H9 (cell line): ENCODE results near the gene SORBS1. TPM values are rescaled to one million over a fixed set of nuclear protein-coding genes. Genes with fewer than 3 reads are reported as not detected.

Experiments
- DNase-seq: peaks from one replicate; pipeline ENCODE4 v3.0.0-alpha.2; 2017
- H2AFZ ChIP-seq: one replicate; pipeline ENCODE4 v1.6.1; 2013; ENCODE audit warnings: mild to moderate bottlenecking, low read length, control low read depth, moderate library complexity
- H2AK5ac ChIP-seq: 2 replicates; pipeline ENCODE4 v1.6.1; 2013; ENCODE audit warnings: low read length, control low read depth, mixed read lengths; ENCODE audit not compliant: insufficient read length
- H2BK120ac ChIP-seq: one replicate; pipeline ENCODE4 v1.6.1; 2013; ENCODE audit warnings: low read depth, mild to moderate bottlenecking, low read length, control low read depth, inconsistent platforms; ENCODE audit not compliant: poor library complexity, severe bottlenecking
- H2BK12ac ChIP-seq: 2 replicates; pipeline ENCODE4 v1.6.1; 2013; ENCODE audit warnings: low read length, control low read depth, mixed read lengths, low read depth; ENCODE audit not compliant: insufficient read length
- H2BK15ac ChIP-seq: 2 replicates; pipeline ENCODE4 v1.6.1; 2013; ENCODE audit warnings: low read depth, low read length, control low read depth
- H2BK20ac ChIP-seq: one replicate; pipeline ENCODE4 v1.6.1; 2013; ENCODE audit warnings: low read depth, mild to moderate bottlenecking, low read length, control low read depth, inconsistent platforms; ENCODE audit not compliant: poor library complexity, severe bottlenecking
- H2BK5ac ChIP-seq: 2 replicates; pipeline ENCODE4 v1.6.1; 2013; ENCODE audit warnings: low read length, control low read depth, mixed read lengths; ENCODE audit not compliant: insufficient read length
- H3K14ac ChIP-seq: 2 replicates; pipeline ENCODE4 v1.6.1; 2013; ENCODE audit warnings: low read length, control low read depth; ENCODE audit not compliant: insufficient read depth
- H3K18ac ChIP-seq: 2 replicates; pipeline ENCODE4 v1.6.1; 2013; ENCODE audit warnings: low read depth, mild to moderate bottlenecking, mixed read lengths, low read length, control low read depth; ENCODE audit not compliant: insufficient read length
- H3K23ac ChIP-seq: 2 replicates; pipeline ENCODE4 v1.6.1; 2013; ENCODE audit warnings: low read length, control low read depth, mixed read lengths, low read depth; ENCODE audit not compliant: insufficient read length
- H3K23me2 ChIP-seq: 2 replicates; pipeline ENCODE4 v1.6.1; 2013; ENCODE audit warnings: low read depth, mild to moderate bottlenecking, mixed read lengths, low read length, control low read depth; ENCODE audit not compliant: insufficient read length, poor library complexity, severe bottlenecking
- H3K27ac ChIP-seq: 2 replicates; pipeline ENCODE4 v1.5.1; 2013; ENCODE audit warnings: low read length, control low read depth, mixed read lengths, low read depth; ENCODE audit not compliant: insufficient read length
- H3K27me3 ChIP-seq: 2 replicates; pipeline ENCODE4 v1.6.1; 2013; ENCODE audit warnings: low read length, control low read depth, inconsistent platforms; ENCODE audit not compliant: insufficient read depth
- H3K4ac ChIP-seq: 2 replicates; pipeline ENCODE4 v1.6.1; 2013; ENCODE audit warnings: low read depth, mild to moderate bottlenecking, control low read depth, inconsistent platforms, low read length, moderate library complexity
- H3K4me1 ChIP-seq: 2 replicates; pipeline ENCODE4 v1.6.1; 2013; ENCODE audit warnings: low read length, control low read depth, inconsistent platforms; ENCODE audit not compliant: insufficient read depth
- H3K4me2 ChIP-seq: 2 replicates; pipeline ENCODE4 v1.6.1; 2013; ENCODE audit warnings: low read length, control low read depth, mixed read lengths; ENCODE audit not compliant: insufficient read length, insufficient read depth
- H3K56ac ChIP-seq: 2 replicates; pipeline ENCODE4 v1.6.1; 2013; ENCODE audit warnings: low read depth, mild to moderate bottlenecking, mixed read lengths, low read length, control low read depth; ENCODE audit not compliant: insufficient read length
- H3K79me1 ChIP-seq: 2 replicates; pipeline ENCODE4 v1.6.1; 2013; ENCODE audit warnings: low read depth, mild to moderate bottlenecking, moderate library complexity, low read length, control low read depth, inconsistent platforms; ENCODE audit not compliant: insufficient read depth, poor library complexity, severe bottlenecking
- H3K79me2 ChIP-seq: 2 replicates; pipeline ENCODE4 v1.6.1; 2013; ENCODE audit warnings: low read length, control low read depth, inconsistent platforms; ENCODE audit not compliant: insufficient read depth
- H3K9ac ChIP-seq: 2 replicates; pipeline ENCODE4 v1.6.1; 2013; ENCODE audit warnings: low read length, control low read depth, mixed read lengths; ENCODE audit not compliant: insufficient read length; ENCODE audit errors: extremely low read depth
- H3K9me3 ChIP-seq: one replicate; pipeline ENCODE4 v1.6.1; 2013; ENCODE audit warnings: low read depth, low read length, inconsistent platforms; ENCODE audit not compliant: control insufficient read depth
- H3T11ph ChIP-seq: one replicate; pipeline ENCODE4 v1.6.1; 2013; ENCODE audit warnings: mild to moderate bottlenecking, low read length, control low read depth, inconsistent platforms
- H4K20me1 ChIP-seq: one replicate; pipeline ENCODE4 v1.6.1; 2013; ENCODE audit not compliant: control insufficient read depth, insufficient read length, insufficient read depth
- H4K5ac ChIP-seq: 2 replicates; pipeline ENCODE4 v1.6.1; 2013; ENCODE audit warnings: low read depth, mild to moderate bottlenecking, mixed read lengths, low read length, control low read depth; ENCODE audit not compliant: insufficient read length
- H4K8ac ChIP-seq: replicated peaks from 2 replicates; pipeline ENCODE4 v1.6.1; 2013; ENCODE audit warnings: low read length, control low read depth, mixed read lengths, low read depth; ENCODE audit not compliant: insufficient read length
- H4K91ac ChIP-seq: 2 replicates; pipeline ENCODE4 v1.6.1; 2013; ENCODE audit warnings: low read depth, mild to moderate bottlenecking, moderate library complexity, mixed read lengths, low read length, control low read depth; ENCODE audit not compliant: insufficient read length
- H3K27ac Mint-ChIP-seq, 3 experiments: 2 replicates in 2 of 3; 3 replicates in 1 of 3; pipeline ENCODE4 v1.8.0; 2020 to 2021; ENCODE audit warnings: mixed read lengths in 3 of 3, mild to moderate bottlenecking in 1 of 3, moderate library complexity in 1 of 3
- H3K27me3 Mint-ChIP-seq: 2 replicates; pipeline ENCODE4 v1.8.0; 2021; ENCODE audit warnings: low read depth, mild to moderate bottlenecking, moderate library complexity, mixed read lengths
- H3K36me3 Mint-ChIP-seq, 3 experiments: 2 replicates in 2 of 3; 3 replicates in 1 of 3; pipeline ENCODE4 v1.8.0; 2020 to 2021; ENCODE audit warnings: low read depth in 3 of 3, mixed read lengths in 3 of 3; ENCODE audit not compliant: insufficient read depth in 1 of 3
- H3K4me1 Mint-ChIP-seq, 2 experiments: 2 replicates each; pipeline ENCODE4 v1.8.0; 2020; ENCODE audit warnings: mixed read lengths in 2 of 2
- H3K4me3 Mint-ChIP-seq, 2 experiments: 2 replicates in 1 of 2; 3 replicates in 1 of 2; pipeline ENCODE4 v1.8.0; 2020 to 2021; ENCODE audit warnings: mild to moderate bottlenecking in 2 of 2, mixed read lengths in 2 of 2, moderate library complexity in 1 of 2
- H3K9me3 Mint-ChIP-seq, 2 experiments: 2 replicates in 1 of 2; 3 replicates in 1 of 2; pipeline ENCODE4 v1.8.0; 2020; ENCODE audit warnings: mild to moderate bottlenecking in 2 of 2, mixed read lengths in 2 of 2, moderate library complexity in 1 of 2
- CTCF ChIP-seq: fragments of 200-600 bp; sonication (generic); conservative IDR thresholded peaks from 3 replicates; pipeline ENCODE4 v1.8.0; 2021; ENCODE audit warnings: antibody characterized with exemption, mild to moderate bottlenecking
- WGBS: extraction: QIAGEN DNeasy Blood & Tissue Kit; methylation state at CpG from one replicate; pipeline ENCODE4 v1.1.7; 2013; ENCODE audit warnings: missing lambda C conversion rate, low lambda C conversion rate, mixed read lengths; ENCODE audit not compliant: insufficient read length; ENCODE audit errors: extremely low coverage; 5-methylcytosine and 5-hydroxymethylcytosine counted together
- total RNA-seq: library from RNA; stranded (reverse); gene quantifications from 2 replicates; pipeline ENCODE4 v1.2.1, GENCODE V29; 2021

The SORBS1 gene
- total RNA-seq, 1 experiment from 2014 or later = 24.3 TPM

GRCh38 chr10:95392217-95392584 is 169.0 kb downstream of the SORBS1 start:
- Histone ChIP-seq H4K5ac (no peak overlapping the region), H3T11ph (no peak overlapping the region), H2BK120ac (no peak overlapping the region), H3K79me2 (no peaks in the 10 kb centered on the region), H2BK15ac (no peak overlapping the region), H3K9ac (no peak overlapping the region), H2AFZ (no peak overlapping the region), H4K8ac (no peak overlapping the region), H3K27ac (no peak overlapping the region), H3K79me1 (no peaks in the 10 kb centered on the region), H4K91ac (no peak overlapping the region), H3K4ac (no peak overlapping the region), H3K23ac (no peak overlapping the region), H3K4me2 (no peak overlapping the region), H3K56ac (no peak overlapping the region), H2BK20ac (no peak overlapping the region), H3K18ac (no peak overlapping the region), H2AK5ac (no peak overlapping the region), H3K27me3 (no peaks in the 10 kb centered on the region), H2BK5ac (no peak overlapping the region), H3K23me2 (no peaks in the 10 kb centered on the region), H3K4me1 (0 out of 2 replicates have a peak, but pooled peaks cover 2% of the 10 kb centered on the region), H3K14ac (no peak overlapping the region), H2BK12ac (no peak overlapping the region), H3K9me3 (no peaks in the 10 kb centered on the region), H4K20me1 (no peaks in the 10 kb centered on the region)
- WGBS = no CpG with 5 or more reads among the region's 3 CpGs
- Mint-ChIP-seq H3K9me3 (no peaks in the 10 kb centered on the region), H3K36me3 (peaks cover 2 to 23% (median 12%) of the 10 kb centered on the region in 3 experiments; a peak in 5 of 7 replicates), H3K4me3 (0 out of 5 replicates have a peak overlapping the region, but pooled peaks of 1 of the 2 experiments have one; percentile 17), H3K27me3 (no peaks in the 10 kb centered on the region), H3K4me1 (peaks cover 19 to 24% of the 10 kb centered on the region in 2 experiments), H3K27ac (no peak overlapping the region; a peak in 1 of 7 replicates)
- DNase-seq = no peak
- no peak for TF ChIP-seq CTCF
